Measurements from ENCODE around the gene GINS2. TPM values are rescaled to one million over a fixed set of nuclear protein-coding genes. Genes with fewer than 3 reads are reported as not detected.

GINS2 gene
- total RNA-seq, 1 donor from 2014 or later, result 0.45 TPM

GRCh38 chr16:85640254-85640558 is 48.5 kb downstream of the GINS2 start:
- DNase-seq (ENCODE audit: low read depth), result no peak

GRCh38 chr16:85639529-85640253 is 49.1 kb downstream of the GINS2 start:
- DNase-seq (ENCODE audit: low read depth), result no peak

- no peak for DNase-seq (ENCODE audit: low read depth)
These were observed 49.9 kb downstream of the GINS2 start for GRCh38 chr16:85638695-85639409.

GRCh38 chr16:85637808-85638647 is 50.7 kb downstream of the GINS2 start:
- peak; percentile 74 for DNase-seq (ENCODE audit: low read depth)

- DNase-seq (ENCODE audit: low read depth), result no peak
These were observed 51.5 kb downstream of the GINS2 start for GRCh38 chr16:85637061-85637807.

- no peak for DNase-seq (ENCODE audit: low read depth)
These were observed 52.4 kb downstream of the GINS2 start for GRCh38 chr16:85636234-85636812.

GRCh38 chr16:85635545-85636140 is 53.1 kb downstream of the GINS2 start:
- no peak for DNase-seq (ENCODE audit: low read depth)

- DNase-seq (ENCODE audit: low read depth), result no peak
These were observed 53.8 kb downstream of the GINS2 start for GRCh38 chr16:85634747-85635544.

GRCh38 chr16:85633888-85634287 is 54.9 kb downstream of the GINS2 start:
- no peak for DNase-seq (ENCODE audit: low read depth)

GRCh38 chr16:85633438-85633743 is 55.4 kb downstream of the GINS2 start:
- DNase-seq (ENCODE audit: low read depth), result no peak

GRCh38 chr16:85632709-85633437 is 55.9 kb downstream of the GINS2 start:
- no peak for DNase-seq (ENCODE audit: low read depth)

GRCh38 chr16:85631802-85632393 is 56.9 kb downstream of the GINS2 start:
- DNase-seq (ENCODE audit: low read depth), result no peak

- no peak for DNase-seq (ENCODE audit: low read depth)
These were observed 57.5 kb downstream of the GINS2 start for GRCh38 chr16:85631230-85631629.

GRCh38 chr16:85629853-85630252 is 58.9 kb downstream of the GINS2 start:
- DNase-seq (ENCODE audit: low read depth), result no peak

GRCh38 chr16:85629326-85629725 is 59.4 kb downstream of the GINS2 start:
- DNase-seq (ENCODE audit: low read depth), result no peak

GRCh38 chr16:85628645-85629044 is 60.1 kb downstream of the GINS2 start:
- no peak for DNase-seq (ENCODE audit: low read depth)

- no peak for DNase-seq (ENCODE audit: low read depth)
These were observed 60.5 kb downstream of the GINS2 start for GRCh38 chr16:85628265-85628556.

- DNase-seq (ENCODE audit: low read depth), result no peak
These were observed 61.1 kb downstream of the GINS2 start for GRCh38 chr16:85627526-85628264.

GRCh38 chr16:85627089-85627488 is 61.7 kb downstream of the GINS2 start:
- DNase-seq (ENCODE audit: low read depth), result no peak
